Transverse colon (tissue), 4 donors: ENCODE data around the gene CUL7.
"Not testable (repeated sequence)": the region's sequence is repeated elsewhere in the genome, so short reads cannot be mapped to it uniquely, and the experiment has no call there.

Source experiments
- POLR2AphosphoS5 ChIP-seq, 3 donors: sonication (generic); formaldehyde crosslinking; IDR thresholded peaks; one replicate each; pipeline ENCODE4 v1.6.1; 2016; ENCODE audit warnings: antibody characterized with exemption in 3 of 3
- TF ChIP-seq, protein P1 (sequence below), 5 experiments: fragments of 200-600 bp in 3 of 5; fragments of 450-650 bp in 2 of 5; sonication (generic) in 3 of 5; IDR thresholded peaks; 1 replicate in 2 of 5; 2 replicates in 3 of 5; pipeline ENCODE4 v1.5.1; 2016 to 2017; ENCODE audit warnings: antibody characterized with exemption in 5 of 5, inconsistent platforms in 3 of 5, mild to moderate bottlenecking in 2 of 5, moderate library complexity in 1 of 5

DNA sequence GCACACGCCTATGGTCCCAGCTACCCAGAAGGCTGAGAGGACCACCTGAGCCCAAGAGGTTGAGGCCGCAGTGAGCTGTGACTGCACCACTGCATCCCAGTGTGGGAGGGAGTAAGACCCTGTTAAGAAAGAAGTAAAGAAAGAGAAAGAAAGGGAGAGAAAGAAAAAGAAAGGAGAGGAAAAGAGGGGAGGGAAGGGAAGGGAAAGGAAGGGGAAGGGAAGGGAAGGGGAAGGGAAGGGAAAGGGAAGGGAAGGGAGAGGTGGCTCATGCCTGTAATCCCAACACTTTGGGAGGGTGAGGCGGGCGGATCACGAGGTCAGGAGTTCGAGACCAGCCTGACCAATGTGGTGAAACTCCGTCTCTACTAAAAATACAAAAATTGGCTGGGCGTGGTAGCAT, 12.2 kb downstream of the CUL7 start:
- TF ChIP-seq, protein P1, sequence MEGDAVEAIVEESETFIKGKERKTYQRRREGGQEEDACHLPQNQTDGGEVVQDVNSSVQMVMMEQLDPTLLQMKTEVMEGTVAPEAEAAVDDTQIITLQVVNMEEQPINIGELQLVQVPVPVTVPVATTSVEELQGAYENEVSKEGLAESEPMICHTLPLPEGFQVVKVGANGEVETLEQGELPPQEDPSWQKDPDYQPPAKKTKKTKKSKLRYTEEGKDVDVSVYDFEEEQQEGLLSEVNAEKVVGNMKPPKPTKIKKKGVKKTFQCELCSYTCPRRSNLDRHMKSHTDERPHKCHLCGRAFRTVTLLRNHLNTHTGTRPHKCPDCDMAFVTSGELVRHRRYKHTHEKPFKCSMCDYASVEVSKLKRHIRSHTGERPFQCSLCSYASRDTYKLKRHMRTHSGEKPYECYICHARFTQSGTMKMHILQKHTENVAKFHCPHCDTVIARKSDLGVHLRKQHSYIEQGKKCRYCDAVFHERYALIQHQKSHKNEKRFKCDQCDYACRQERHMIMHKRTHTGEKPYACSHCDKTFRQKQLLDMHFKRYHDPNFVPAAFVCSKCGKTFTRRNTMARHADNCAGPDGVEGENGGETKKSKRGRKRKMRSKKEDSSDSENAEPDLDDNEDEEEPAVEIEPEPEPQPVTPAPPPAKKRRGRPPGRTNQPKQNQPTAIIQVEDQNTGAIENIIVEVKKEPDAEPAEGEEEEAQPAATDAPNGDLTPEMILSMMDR (IDR thresholded peaks at IDR 0.05), result not testable (repeated sequence)
- TF ChIP-seq POLR2AphosphoS5 (IDR thresholded peaks at IDR 0.05), result not testable (repeated sequence)
